Erythroblast (primary cell): ENCODE results near the gene EVA1B.

Experiments used
- GATA1 ChIP-seq: IDR thresholded peaks from 2 replicates; pipeline ENCODE4 v1.6.1; 2011; ENCODE audit warnings: low read depth, mild to moderate bottlenecking, control low read depth, low read length, moderate library complexity
- POLR2A ChIP-seq: IDR thresholded peaks from 2 replicates; pipeline ENCODE4 v1.6.1; 2011; ENCODE audit warnings: mild to moderate bottlenecking, low read length

DNA sequence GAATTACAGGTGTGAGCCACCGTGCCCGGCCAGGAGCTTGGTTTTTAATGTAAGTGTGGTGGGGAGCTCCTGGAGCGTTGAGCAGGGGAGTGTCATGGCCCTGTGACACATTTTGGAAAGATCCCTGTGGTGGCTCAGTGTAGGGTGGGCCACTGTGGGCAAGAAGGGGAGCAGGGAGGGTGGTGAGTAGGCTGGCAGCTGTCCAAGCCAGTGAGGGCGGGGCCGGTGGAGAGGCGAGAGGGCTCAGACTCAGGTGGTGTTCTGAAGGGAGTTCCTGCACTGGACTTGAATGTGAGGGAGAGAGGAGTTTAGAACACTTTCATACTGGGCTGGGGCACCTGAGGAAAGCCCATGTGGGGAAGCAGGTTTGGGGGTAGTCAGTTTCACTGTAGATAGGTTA lies 3.1 kb upstream of the EVA1B start:
- TF ChIP-seq POLR2A (no peak), GATA1 (no peak)
